ENCODE measurements around the gene PLPPR2. TPM values are rescaled to one million over a fixed set of nuclear protein-coding genes. Genes with fewer than 3 reads are reported as not detected.
A peak's percentile ranks its signal among the peaks of the same experiment; 100 is the strongest.
"Not testable (repeated sequence)": the region's sequence is repeated elsewhere in the genome, so short reads cannot be mapped to it uniquely, and the experiment has no call there.

The PLPPR2 gene
- total RNA-seq, 3 donors from 2014 or later: 2.4 to 4.1 (median 3.8) TPM

DNA sequence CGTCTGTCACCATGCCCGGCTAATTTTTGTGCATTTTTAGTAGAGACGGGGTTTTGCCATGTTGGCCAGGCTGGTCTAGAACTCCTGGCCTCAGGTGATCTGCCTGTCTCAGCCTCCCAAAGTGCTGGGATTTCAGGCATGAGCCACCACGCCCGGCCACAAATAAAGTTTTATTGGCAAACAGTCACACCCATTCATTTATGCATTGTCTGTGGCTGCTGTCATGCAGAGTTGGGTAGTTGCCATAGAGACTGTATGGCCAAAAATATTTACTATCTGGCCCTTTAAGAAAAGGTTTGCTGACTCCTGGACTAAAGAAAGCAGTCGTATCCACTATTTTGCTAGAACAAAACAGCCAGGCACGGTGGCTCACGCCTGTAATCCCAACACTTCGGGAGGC is 21.4 kb upstream of the PLPPR2 start:
- not testable (repeated sequence) for DNase-seq; H3K27me3 Mint-ChIP-seq (ENCODE audit: low read depth); H3K4me3 Mint-ChIP-seq; ATAC-seq; H3K9me3 Mint-ChIP-seq
- H3K36me3 Mint-ChIP-seq (ENCODE audit: insufficient read depth): peaks cover 21% of the 10 kb centered on the region
- peaks cover 17% of the 10 kb centered on the region for H3K4me1 Mint-ChIP-seq (ENCODE audit: low read depth)

DNA sequence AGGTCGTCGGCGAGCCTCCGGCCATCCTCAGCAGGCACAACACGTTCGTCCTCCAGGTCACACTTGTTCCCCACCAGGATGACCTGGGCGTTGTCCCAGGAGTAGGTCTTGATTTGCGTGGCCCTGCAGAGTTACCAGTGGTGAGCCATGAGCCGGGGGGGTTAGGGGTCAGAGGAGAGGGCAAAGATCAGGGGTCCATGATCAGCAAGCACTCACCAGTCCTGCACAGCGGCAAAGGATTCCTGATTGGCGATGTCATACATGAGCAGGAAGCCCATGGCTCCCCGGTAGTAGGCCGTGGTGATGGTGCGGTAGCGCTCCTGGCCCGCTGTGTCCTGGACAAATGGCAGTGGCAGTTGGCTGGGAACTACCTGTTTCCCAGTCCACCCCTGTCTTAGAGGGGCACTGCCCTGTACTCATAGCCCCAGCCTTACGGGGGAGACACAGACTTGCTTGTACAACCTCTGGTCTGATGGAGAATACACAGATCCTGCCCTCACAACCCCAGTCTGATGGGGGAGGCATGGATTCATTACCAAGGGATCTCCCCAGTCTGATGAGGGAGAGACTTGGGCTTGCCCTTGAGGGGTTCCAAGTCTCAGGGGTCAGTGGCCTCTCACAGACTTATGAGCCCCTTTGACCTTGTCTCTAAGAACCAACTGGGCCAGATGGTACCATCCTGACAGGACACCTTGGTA is 19.6 kb upstream of the PLPPR2 start:
- H3K36me3 Mint-ChIP-seq (ENCODE audit: insufficient read depth): peaks cover 21% of the 10 kb centered on the region
- no peak for DNase-seq
- ATAC-seq: no peak
- peaks cover 23% of the 10 kb centered on the region for H3K4me1 Mint-ChIP-seq (ENCODE audit: low read depth)
- no peak overlapping the region for H3K4me3 Mint-ChIP-seq
- no peaks in the 10 kb centered on the region for H3K27me3 Mint-ChIP-seq (ENCODE audit: low read depth)
- peaks cover 6% of the 10 kb centered on the region for H3K9me3 Mint-ChIP-seq

DNA sequence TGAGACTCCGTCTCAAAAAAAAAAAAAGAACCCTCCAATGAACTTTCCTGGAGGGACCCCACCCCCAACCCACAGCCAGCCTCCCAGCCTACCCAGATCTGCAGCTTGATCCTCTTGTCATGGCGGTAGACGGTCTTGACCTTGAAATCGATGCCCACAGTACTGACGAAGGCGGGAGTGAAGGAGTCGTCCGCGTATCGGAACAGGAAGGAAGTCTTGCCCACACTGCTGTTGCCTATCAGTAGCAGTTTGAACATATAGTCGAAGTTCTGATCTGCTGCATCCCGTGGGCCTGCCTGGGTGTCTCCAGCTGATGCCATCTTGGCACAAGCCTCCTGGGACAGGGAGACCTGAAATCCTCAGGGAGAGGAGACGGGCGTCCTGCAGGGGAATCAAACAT is 18.2 kb upstream of the PLPPR2 start:
- DNase-seq (no peak), ATAC-seq (no peak)
- Mint-ChIP-seq H3K36me3 (ENCODE audit: insufficient read depth) (peaks cover 21% of the 10 kb centered on the region), H3K9me3 (peaks cover 6% of the 10 kb centered on the region), H3K27me3 (ENCODE audit: low read depth) (no peaks in the 10 kb centered on the region), H3K4me1 (ENCODE audit: low read depth) (peaks cover 23% of the 10 kb centered on the region), H3K4me3 (no peak overlapping the region)

DNA sequence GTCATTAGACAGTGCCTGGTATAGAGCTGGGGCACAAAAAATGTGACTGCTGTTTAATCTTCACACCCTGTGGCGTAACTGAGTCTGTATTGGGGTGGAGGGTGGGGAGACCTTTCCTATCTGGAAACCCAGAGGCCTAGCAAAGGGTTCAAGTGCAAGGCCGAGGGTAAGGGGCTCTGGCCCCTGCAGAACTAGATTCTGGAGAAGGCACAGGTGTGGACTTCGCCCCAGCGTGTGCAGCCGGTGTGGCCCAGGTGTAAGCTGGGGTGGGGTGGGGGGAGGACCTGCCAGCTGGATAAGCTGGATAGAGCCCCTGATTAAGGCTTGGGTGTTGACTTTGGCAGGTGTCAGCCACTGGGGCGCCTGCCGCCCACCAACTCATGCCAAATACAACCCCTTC is 17.1 kb upstream of the PLPPR2 start:
- Mint-ChIP-seq H3K27me3 (ENCODE audit: low read depth) (no peaks in the 10 kb centered on the region), H3K36me3 (ENCODE audit: insufficient read depth) (peaks cover 18% of the 10 kb centered on the region), H3K4me3 (no peak overlapping the region), H3K4me1 (ENCODE audit: low read depth) (peaks cover 23% of the 10 kb centered on the region), H3K9me3 (peaks cover 6% of the 10 kb centered on the region)
- no peak for DNase-seq
- ATAC-seq: no peak

DNA sequence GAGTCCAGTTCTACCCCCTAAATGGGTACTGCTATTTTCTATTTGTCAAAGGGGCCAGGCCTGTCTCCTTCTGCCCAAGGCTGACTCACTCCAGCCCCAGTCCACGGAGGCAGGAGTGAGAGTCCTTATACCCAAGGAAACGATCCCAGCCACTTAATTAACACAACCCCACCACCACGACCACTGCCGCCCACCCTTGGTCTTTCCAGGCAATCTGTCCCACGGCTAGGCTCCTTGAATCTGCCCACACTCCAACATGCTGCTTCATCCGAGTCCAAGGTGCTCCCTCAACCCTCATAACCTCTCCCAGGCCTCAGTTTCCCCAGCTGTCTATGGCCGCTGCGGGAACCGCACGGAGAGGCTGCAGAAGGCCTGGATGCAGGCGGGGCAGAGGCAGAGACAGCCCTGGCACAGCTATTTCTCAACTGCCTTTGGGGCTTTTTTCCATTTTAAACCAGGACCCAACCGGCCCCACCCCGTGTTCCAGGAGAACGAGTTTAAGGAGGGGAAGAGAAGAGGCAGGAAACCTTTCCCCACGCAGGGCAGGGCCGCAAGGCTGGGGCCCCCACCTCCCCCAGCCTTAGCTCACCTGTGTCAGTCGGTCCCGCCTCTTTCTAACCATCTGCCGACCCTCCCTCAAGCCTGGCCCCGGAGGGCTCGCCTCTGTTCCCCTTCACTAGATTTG is 16.5 kb upstream of the PLPPR2 start:
- Mint-ChIP-seq H3K4me1 (ENCODE audit: low read depth) (peaks cover 23% of the 10 kb centered on the region), H3K36me3 (ENCODE audit: insufficient read depth) (peaks cover 18% of the 10 kb centered on the region), H3K9me3 (peaks cover 6% of the 10 kb centered on the region), H3K4me3 (peak overlapping the region; percentile 77), H3K27me3 (ENCODE audit: low read depth) (no peaks in the 10 kb centered on the region)
- DNase-seq (no peak), ATAC-seq (peak in 1 of 2 donors; percentile 11)

DNA sequence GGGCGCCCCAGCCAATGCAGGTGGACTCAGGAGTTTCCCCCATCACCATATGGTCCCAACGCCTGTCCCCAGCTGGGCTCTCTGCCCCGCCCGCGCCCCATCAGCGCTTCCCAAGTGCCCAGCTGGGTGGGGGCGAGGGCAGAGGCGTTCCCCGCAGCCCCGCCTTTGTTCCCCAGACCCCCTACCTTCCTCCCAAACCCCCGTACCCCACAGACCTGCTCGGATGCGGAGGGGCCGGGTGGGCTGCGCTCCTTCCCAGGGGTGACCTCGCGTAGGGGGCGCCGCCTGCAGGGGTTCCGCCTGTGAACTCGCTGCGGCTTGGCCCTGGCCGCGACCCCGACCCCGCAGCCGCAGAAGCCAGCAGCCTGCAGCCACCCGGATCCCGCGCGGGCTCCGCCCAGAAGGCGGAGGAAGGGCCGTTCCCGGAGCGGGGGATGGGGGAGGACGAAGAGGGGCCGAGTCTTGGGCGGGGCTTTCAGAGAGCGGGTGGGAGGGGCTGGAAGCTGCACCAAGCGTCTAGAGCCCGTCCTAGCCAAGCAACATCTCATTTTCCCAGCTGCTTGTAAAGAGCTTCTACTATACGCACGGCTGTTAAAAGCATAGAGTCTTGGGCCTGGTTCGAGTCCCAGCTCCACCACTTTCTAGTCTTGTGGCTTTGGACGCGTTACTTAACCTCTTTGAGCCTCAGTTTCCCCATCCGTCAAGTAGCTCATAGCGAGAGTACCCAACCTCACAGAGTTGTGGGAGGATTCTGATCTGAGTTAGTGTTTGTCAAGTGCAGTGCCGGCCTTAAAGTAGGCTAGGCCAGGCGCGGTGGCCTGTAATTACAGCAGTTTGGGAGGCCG is 15.8 kb upstream of the PLPPR2 start, which contains the start of gene RAB3D:
Gene RAB3D (minus strand): TSS at position 404 of the 845 bp plus-strand sequence. CDS start 2,258 bp downstream, outside the sequence.
- ATAC-seq: peak; percentile 96 to 98
- peaks cover 14% of the 10 kb centered on the region for H3K36me3 Mint-ChIP-seq (ENCODE audit: insufficient read depth)
- DNase-seq: peak; percentile 70
- peaks cover 6% of the 10 kb centered on the region for H3K9me3 Mint-ChIP-seq
- peak within 1 kb of the TSS; percentile 77 for H3K4me3 Mint-ChIP-seq
- H3K4me1 Mint-ChIP-seq (ENCODE audit: low read depth): peaks cover 25% of the 10 kb centered on the region
- H3K27me3 Mint-ChIP-seq (ENCODE audit: low read depth): no peaks in the 10 kb centered on the region

DNA sequence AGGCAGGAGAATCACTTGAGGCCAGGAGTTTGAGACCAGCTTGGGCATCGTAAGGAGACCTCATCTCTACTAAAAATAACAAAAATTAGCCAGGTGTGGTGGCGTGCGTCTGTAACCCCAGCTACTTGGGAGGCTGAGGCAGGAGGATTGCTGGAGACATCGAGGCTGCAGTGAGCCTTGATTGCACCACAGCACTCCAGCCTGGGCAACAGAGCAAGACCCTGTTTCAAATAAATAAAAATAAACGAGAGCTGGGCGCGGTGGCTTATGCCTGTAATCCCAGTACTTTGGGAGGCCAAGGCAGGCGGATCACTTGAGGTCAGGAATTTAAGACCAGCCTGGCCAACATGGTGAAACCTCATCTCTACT is 15.1 kb upstream of the PLPPR2 start:
- H3K27me3 Mint-ChIP-seq (ENCODE audit: low read depth); H3K9me3 Mint-ChIP-seq; ATAC-seq; DNase-seq: not testable (repeated sequence)
- H3K4me3 Mint-ChIP-seq: peak overlapping the region; percentile 77
- H3K4me1 Mint-ChIP-seq (ENCODE audit: low read depth): peaks cover 27% of the 10 kb centered on the region
- peaks cover 13% of the 10 kb centered on the region for H3K36me3 Mint-ChIP-seq (ENCODE audit: insufficient read depth)

DNA sequence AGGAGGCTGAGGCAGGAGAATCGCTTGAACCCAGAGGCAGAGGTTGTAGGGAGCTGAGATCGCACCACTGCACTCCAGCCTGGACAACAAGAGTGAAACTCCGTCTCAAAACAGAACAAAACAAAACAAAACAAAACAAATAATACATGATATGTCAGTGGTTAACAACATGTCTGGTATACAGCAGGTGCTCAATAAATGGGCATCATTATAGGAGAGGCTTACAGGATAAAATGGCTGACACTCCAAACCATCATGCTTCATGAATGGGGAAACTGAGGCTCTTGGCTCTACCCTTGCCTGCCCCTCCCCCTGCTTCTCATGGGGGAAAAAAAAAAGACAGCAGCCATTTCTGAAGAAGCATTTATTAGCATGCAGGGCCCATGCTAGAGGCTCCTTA is 12.8 kb upstream of the PLPPR2 start:
- ATAC-seq: no peak
- Mint-ChIP-seq H3K9me3 (no peaks in the 10 kb centered on the region), H3K4me1 (ENCODE audit: low read depth) (peaks cover 43% of the 10 kb centered on the region), H3K27me3 (ENCODE audit: low read depth) (no peaks in the 10 kb centered on the region), H3K36me3 (ENCODE audit: insufficient read depth) (no peaks in the 10 kb centered on the region), H3K4me3 (no peak overlapping the region)
- no peak for DNase-seq

DNA sequence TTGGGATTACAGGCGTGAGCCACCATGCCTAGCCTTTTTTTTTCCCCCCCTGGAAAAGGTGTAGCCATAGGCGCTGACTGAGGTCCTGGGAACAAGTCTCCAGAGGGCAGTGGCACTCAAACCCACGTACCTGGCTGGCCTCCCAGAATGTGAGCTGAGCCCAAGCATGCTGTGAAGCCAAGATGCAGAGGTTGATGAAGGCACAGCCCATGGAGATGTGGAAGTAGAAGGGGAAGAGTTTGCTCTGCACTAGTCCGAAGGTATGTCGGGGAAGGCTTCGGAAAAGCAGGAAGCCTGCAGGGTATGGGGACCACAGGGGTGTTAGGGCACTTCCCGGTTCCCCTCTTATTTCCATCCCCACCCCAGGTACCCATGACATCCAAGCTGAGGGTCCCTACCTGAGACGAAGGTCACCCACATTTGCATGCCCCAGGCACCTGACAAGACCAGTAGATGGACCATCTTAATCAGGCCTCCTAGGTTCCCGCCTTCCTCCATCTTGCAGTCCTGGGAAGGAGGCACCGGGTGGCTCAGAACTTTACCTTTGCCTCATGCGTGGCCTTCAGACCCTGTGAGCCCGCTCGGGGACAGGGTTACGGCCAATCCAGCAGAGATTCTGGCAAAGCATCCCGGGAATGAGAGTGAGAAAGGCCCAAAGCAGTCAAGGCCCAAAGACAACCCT is 10.0 kb upstream of the PLPPR2 start:
- ATAC-seq (no peak), DNase-seq (no peak)
- peak overlapping the region; percentile 97 for H3K4me3 Mint-ChIP-seq
- H3K4me1 Mint-ChIP-seq (ENCODE audit: low read depth): peaks cover 26% of the 10 kb centered on the region
- no peaks in the 10 kb centered on the region for H3K9me3 Mint-ChIP-seq
- peaks cover 2% of the 10 kb centered on the region for H3K36me3 Mint-ChIP-seq (ENCODE audit: insufficient read depth)
- H3K27me3 Mint-ChIP-seq (ENCODE audit: low read depth): no peaks in the 10 kb centered on the region

DNA sequence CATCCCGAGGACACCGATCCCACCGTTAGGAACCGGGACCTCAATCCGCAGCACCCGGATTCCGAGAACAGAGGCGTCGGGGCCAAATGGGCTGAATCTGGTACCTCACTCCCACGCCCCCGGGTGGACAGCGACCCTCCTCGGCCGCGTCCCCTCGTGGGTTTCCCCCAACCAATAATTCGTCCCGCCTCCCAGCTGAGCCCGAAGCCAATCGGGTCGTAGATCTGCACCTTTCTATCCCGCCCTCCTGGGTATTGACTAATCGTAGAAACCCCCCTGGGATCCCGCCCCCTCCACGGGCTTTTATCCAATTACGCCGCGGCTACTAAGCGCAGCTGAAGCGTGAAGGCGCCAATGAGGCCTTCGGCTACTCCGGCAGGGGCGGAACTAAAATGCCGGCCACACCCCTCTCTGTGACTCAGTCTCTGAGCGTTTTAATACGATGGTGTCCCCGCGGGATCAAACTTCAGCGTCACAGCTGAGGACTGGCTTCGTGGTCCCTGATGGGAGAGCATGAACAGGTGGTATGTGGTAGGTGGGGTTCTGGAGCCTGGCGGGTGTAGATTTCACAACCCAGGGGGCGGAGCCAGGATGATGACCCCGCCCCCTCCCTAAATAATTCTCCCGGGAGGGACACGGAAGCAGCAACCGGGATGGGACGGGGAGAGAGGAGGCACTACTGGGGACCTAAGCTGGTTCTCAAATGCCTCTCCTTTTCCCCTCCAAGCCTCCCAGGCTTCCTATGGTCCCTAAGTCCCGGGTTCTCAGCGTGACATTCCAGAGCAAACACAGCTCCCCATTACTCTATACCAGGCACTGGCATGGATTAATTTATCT is 8.9 kb upstream of the PLPPR2 start, which contains the start of the genes CCDC159 and TMEM205:
Gene CCDC159 (plus strand): TSS at position 416 of the 837 bp plus-strand sequence. CDS start 88 bp downstream, at position 504.
Gene TMEM205 (minus strand): TSS at position 165 of the 837 bp plus-strand sequence. CDS start 649 bp downstream, outside the sequence.
- DNase-seq (peak; percentile 98), ATAC-seq (peak; percentile 99)
- no peaks in the 10 kb centered on the region for H3K27me3 Mint-ChIP-seq (ENCODE audit: low read depth)
- peaks cover 2% of the 10 kb centered on the region for H3K36me3 Mint-ChIP-seq (ENCODE audit: insufficient read depth)
- H3K4me3 Mint-ChIP-seq: peak within 1 kb of the TSS; percentile 97
- H3K9me3 Mint-ChIP-seq: no peaks in the 10 kb centered on the region
- H3K4me1 Mint-ChIP-seq (ENCODE audit: low read depth): peaks cover 26% of the 10 kb centered on the region

DNA sequence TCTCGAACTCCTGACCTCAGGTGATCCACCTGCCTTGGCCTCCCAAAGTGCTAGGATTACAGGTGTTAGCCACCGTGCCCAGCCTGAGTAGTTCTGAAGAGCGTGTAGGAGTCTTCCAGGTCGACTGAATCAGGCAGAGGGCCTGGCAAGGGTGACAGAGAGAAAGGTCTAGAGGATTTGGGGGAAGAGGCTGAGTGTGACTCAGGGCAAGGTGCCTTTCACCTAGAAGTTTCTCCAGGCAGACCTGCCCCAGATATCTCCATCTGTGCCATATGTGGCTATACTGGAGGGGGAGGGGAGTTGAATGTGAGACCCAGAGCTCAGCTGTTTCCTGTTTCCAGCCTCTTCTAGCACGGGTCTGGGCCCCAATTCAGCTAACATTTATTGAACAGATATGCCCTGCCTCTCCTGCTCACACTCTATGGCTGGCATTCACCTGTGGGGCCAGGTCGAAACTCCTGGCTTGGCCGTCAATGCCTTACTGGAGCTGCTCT is 7.6 kb upstream of the PLPPR2 start:
- Mint-ChIP-seq H3K36me3 (ENCODE audit: insufficient read depth) (peaks cover 2% of the 10 kb centered on the region), H3K27me3 (ENCODE audit: low read depth) (no peaks in the 10 kb centered on the region), H3K4me3 (peak overlapping the region; percentile 97), H3K4me1 (ENCODE audit: low read depth) (peaks cover 26% of the 10 kb centered on the region), H3K9me3 (no peaks in the 10 kb centered on the region)
- no peak for ATAC-seq
- DNase-seq: no peak

DNA sequence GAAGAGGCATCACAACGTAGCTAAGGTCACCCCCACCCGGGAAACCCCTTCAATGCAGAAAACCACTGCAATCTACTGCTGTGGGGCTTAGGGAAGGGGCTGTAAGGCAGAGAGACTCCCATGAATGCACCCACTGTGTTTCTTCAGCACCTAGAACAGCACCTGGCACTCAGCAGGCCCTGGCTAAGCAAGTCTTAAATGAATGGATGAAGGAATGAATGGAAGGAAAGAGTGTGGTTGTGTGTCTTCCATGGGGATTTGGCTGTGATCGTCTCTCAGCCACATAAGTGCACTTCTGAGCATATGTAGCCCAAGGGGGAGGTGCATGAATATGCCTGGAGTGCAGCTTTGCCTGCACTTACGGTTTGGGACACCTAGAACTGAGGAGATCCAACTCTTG is 6.1 kb upstream of the PLPPR2 start:
- peaks cover 26% of the 10 kb centered on the region for H3K4me1 Mint-ChIP-seq (ENCODE audit: low read depth)
- no peaks in the 10 kb centered on the region for H3K9me3 Mint-ChIP-seq
- H3K36me3 Mint-ChIP-seq (ENCODE audit: insufficient read depth): peaks cover 2% of the 10 kb centered on the region
- no peaks in the 10 kb centered on the region for H3K27me3 Mint-ChIP-seq (ENCODE audit: low read depth)
- ATAC-seq (no peak), DNase-seq (no peak)
- H3K4me3 Mint-ChIP-seq: no peak overlapping the region

DNA sequence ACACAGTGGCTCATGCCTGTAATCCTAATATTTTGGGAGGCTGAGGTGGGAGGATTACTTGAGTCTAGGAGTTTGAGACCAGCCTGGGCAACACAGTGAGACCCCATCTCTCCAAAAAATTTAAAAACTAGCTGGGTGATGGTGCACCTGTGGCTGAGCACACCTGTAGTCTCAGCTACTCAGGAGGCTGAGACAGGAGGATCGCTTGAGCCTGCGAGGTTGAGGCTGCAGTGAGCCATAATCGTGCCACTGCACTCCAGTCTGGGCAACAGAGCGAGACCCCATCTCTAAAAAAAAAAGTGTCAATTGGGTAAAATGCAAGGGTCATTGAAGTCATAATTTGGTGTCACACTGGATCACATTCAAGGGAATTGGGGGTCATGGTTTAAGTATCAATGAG is 1.1 kb upstream of the PLPPR2 start:
- H3K4me3 Mint-ChIP-seq; ATAC-seq; H3K36me3 Mint-ChIP-seq (ENCODE audit: insufficient read depth); H3K9me3 Mint-ChIP-seq; DNase-seq; H3K4me1 Mint-ChIP-seq (ENCODE audit: low read depth); H3K27me3 Mint-ChIP-seq (ENCODE audit: low read depth): not testable (repeated sequence)

All from activated T-cell treated with anti-CD3 and anti-CD28 coated beads, Interleukin-2, amount 50 U/mL, for 4 hours (primary cell).